ENCODE measurements around the gene PDE9A. TPM values are rescaled to one million over a fixed set of nuclear protein-coding genes. Genes with fewer than 3 reads are reported as not detected.
"Not testable (repeated sequence)": the region's sequence is repeated elsewhere in the genome, so short reads cannot be mapped to it uniquely, and the experiment has no call there.

PDE9A gene
- total RNA-seq, 1 donor from 2014 or later: 0.41 TPM

DNA sequence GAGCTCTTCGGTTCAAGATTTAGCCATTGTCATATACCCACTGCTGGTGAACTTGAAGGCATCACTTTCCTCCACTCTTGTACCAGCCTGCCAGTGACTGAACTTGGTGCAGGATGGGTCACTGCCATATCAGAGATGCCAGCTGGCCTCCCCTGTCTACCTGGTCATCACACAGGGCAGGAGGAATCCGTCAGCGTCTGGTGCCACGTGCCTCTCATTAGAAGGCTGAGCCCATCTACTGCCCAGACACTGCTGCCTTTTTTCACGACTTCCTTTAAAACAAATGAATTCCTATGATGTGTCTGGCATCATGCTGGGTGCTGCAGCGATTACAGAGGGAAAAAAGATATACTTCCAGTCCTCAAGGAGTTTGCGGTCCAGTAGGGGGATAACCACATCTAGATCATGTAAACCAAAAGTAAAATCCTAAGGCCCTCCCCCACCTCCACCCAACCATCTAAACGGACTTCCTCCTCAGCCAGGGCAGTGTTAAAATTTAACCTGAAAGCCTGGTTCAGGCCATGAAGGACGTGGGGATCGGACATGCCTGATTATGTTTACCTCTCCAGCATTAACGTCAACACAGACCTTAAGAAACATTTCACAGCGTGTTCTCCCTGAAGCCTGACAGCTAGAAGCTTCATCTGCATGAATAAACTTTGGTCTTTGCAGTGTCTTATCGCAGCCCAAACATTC, 29.2 kb upstream of the PDE9A start:
- DNase-seq (ENCODE audit: extremely low read depth, low read depth, low spot score): no peak

DNA sequence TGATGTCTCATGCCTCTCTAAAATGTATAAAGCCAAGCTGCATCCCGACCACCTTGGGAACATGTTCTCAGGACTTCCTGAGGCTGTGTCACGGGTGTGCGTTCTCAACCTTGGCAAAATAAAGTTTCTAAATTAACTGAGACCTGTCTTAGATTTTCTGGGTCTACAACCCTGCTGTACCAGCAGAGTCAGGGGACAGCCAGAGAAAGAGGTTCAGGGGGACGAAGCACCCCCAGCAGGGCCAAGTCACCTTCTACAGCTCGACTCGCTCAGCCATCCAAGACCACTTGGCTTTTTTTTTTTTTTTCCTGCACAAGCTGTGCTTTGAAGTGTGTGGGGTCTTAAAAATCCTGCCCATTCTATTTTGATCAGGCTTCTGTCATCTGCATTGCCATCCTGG, 28.5 kb upstream of the PDE9A start:
- no peak for DNase-seq (ENCODE audit: extremely low read depth, low read depth, low spot score)

DNA sequence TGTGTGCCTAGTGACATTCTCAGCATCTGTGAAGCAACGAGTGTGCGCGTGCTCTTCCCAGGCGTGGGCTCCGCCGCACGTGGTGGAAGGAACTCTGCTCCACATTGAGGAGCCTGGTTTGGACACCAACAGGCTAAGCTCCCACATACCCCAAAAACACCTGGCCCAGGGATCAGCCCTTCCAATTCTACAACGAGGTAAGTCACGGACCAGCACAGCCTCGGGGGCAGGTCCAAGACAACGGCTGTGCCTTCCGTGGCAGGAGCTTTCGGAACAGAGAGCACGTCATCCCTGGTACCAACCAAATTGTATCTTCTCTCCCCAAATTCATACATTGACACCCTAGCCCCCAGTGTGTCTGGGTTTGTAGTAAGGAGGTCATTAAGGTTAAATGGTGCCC, 27.2 kb upstream of the PDE9A start:
- no peak for DNase-seq (ENCODE audit: extremely low read depth, low read depth, low spot score)

DNA sequence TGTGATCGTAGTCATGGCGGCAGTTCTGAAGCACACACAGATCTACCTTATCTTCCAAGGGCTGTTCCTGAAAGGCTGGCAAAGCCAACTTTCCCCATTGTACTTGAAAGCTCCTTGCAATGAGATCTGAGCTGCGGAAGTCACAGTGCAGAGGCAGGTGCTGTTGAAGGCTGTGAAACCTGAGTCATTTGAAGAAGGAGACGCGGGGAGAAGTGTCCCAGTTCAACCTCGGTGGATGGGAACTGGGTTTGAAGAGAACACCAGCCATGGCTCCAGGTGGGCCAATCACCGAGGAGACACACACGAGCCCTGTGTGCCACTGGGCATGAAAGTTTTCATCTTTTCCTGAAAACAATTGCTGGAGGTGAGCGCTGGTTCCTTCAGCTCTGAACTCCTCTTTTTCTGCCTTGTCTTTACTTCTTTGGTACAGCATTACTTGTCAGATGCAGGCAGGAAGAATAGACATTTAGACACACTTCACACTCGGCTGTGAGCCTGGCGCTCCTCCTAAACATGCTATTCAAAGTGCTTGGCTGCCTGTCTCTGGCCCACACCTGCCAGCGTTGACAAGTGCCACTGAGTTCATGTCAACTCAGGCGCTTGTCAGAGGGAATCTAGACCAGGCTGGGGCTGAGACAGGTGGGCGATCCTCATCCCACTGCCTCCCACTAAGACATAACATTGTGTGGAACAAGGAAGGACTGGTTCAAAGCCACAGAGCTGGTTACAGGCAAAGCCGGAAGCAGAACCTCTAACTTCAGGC, 25.7 kb upstream of the PDE9A start:
- DNase-seq (ENCODE audit: extremely low read depth, low read depth, low spot score): no peak

DNA sequence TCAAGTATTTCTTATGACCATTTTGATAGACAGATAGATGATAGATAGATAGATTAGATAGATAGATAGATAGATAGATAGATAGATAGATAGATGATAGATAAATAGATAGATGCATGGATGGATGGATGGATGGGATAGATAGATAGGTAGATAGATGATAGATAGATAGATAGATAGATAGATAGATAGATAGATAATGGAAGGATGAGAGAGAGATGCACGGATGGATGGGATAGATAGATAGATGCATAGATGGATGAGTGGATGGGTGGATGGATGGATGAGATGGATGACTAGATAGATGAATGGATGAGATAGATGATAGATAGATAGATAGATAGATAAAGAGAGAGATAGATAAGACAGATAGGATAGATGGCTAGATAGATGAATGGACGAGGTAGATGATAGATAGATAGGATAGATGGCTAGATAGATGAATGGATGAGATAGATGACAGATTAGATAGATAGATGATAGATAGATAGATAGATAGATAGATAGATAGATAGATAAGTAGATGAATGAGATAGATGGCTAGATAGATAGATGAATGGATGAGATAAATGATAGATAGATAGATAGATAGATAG, 24.9 kb upstream of the PDE9A start:
- DNase-seq (ENCODE audit: extremely low read depth, low read depth, low spot score): not testable (repeated sequence)

DNA sequence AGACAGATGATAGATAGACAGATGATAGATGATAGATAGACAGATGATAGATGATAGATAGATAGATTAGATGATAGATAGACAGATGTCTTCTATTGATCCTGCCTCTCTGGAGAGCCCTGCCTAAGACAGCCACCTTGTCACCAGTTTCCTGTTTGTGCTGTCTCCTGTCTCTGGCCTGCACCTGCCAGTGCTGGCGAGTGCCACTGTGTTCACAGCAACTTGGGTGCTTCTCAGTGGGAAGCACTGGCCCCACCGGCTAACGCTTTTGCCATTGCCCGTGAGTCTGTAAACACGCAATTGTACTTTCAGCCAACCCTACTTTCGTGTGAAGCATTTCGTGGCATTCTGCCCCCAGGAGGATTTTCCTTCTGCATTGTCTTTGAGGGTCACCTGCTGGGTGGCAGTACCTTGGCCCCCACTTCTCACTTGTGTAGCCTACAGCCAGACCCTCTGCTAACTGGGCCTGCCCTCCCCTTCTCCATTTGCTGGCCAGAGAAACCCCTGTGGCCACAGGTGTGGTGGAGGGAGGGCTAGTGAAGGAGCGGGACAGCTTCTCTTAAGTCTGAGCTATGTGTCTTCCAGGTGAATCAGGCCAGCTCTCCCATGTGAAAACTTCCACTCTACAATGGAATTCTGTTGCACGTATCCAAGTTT, 23.4 kb upstream of the PDE9A start:
- no peak for DNase-seq (ENCODE audit: extremely low read depth, low read depth, low spot score)

DNA sequence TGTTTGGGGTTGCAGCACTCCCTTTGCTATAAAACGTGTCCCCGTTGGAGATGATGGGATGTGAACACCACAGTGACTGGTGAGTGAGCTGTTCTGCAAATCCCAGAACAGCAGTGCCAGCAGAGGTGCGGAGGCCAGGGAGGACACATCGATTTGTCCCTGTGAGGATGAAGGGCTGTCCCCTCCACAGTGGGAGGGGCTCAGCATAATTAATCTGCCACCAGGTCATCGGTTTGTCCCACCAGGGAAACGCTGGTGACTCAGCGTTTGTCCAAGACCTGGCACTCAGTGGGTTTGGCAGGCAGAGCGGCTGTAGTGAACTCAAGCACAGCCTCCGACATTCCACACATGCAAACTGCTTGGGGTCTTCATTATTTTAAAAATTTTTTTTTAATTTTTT, 22.8 kb upstream of the PDE9A start:
- no peak for DNase-seq (ENCODE audit: extremely low read depth, low read depth, low spot score)

DNA sequence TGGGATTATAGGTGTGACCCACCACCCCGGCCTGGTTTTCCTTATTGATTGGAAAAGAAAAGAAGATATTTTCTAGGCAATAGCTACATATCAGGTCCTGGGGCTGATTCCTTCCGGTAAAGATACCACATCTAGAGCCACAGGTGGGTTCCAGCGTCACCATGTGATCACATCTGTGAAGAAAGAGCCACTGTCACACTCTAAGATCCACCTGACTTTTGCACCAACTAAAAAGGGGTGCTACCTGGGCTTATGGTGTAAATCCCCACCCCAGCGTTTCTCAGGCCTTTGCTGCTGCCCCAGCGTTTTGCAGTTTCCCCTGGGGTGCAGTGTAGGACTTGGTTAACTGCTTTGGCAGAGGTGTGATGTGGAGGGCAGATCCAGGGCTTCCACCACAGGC, 22.3 kb upstream of the PDE9A start:
- DNase-seq (ENCODE audit: extremely low read depth, low read depth, low spot score): no peak

DNA sequence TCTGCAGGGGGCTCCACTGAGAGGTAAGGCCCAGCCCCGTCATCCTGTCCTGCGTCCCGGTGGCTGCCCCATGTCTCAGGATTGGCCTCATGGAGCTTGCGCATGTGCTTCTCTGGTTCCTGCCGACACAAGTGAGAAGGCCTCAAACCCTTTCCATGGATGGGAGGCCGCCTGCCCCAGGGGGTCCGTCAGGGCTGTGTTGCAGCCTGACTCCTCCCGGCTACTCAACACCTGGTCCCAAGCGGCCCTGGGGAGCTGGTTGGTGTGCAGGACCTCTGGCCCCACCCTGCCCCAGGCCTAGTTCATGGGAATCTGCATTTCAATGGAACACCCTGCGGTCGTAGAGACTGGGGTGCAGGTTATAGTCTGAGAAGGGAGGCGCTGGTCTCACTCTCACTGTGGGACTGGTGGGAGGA, 21.1 kb upstream of the PDE9A start:
- no peak for DNase-seq (ENCODE audit: extremely low read depth, low read depth, low spot score)

DNA sequence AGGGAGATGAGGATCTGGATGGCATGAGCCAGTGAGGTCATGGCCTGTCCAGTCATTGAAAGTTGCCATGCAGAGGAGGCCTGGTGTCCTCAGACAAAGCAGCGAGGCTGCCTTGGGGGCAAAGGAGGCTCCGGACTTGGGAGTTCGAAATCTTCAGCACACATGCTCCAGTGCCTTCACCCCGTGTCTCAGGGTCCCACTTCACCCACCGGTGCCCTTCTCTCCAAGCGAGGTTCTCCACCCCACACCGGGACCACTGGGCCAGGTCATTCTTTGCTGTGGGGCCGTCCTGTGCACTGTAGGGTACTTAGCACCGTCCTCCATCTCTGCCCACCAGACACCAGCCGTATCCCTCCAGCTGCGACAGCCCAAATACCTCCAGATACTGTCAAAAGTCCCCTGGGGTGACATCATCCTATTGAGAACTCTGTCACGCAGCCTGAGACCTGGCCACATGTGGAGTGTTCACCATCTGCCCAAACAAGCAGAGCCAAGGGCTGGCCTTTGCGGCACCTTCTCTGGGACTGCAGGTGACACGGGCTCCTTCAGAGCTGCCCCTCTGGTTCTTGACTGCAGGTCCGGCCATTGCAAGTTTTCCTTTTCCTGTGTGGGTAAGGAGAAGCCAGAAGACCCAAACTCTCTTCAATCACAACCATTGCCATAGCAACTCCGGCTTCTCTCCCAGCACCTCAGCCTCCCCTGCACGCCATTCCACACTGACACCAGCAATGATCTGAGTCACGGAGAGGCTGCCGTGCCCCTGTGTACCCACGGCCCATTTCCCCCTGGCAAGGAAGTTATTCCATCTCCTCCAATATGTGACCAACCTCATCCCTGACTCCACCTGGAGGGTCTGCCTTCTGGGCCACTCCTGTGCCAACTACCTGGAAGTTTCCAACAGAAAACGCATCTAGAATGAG, 20.4 kb upstream of the PDE9A start:
- DNase-seq (ENCODE audit: extremely low read depth, low read depth, low spot score): no peak

DNA sequence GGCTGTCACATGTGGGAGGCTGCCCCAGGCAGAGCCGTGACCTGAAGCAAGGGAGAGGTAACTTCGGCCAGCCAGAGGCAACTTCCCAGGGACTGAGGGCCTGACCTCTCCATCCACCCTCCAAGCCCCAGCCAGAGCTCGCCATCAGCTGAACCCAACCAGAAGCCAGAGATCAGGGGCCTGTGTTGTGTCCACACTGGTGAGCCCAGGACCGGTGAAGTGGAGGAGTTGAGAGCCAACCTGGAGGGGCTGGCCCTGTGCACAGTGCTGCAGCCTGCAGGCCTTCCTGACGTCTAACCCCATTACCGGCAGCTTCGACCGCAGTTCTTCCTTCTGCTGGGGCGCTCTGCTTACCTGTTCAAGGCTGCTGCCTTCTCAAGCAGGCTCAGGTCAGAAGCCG, 19.6 kb upstream of the PDE9A start:
- no peak for DNase-seq (ENCODE audit: extremely low read depth, low read depth, low spot score)

DNA sequence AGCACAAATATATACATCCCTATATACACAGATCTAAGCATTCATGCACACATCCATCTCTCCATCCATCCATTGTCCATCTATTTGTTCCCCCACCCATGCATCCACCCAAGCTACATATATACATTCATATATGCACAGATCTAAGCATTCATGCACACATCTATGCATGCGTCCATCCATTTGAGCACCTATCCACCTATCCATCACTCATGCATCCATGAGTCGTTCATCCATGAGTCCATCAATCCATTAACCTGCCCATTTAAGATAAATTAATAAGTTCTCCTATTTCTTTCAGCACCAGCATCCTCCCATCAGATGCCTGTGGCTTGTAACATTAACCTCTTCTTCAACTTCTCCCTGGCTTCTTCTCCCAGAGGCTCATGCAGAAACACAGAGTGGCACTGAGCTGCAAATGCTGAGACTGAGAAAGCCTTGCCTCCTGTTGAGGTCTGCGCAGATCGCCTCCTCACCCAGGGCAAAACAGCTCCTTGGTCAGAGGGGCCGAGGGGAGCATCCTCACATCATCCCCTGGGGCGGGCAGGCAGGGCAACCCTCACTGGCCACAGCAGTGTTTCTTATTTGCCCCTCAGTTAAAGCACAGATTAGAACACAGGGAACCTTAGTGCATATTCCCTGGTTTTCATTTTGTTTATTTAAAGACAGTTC, 17.4 kb upstream of the PDE9A start:
- no peak for DNase-seq (ENCODE audit: extremely low read depth, low read depth, low spot score)

DNA sequence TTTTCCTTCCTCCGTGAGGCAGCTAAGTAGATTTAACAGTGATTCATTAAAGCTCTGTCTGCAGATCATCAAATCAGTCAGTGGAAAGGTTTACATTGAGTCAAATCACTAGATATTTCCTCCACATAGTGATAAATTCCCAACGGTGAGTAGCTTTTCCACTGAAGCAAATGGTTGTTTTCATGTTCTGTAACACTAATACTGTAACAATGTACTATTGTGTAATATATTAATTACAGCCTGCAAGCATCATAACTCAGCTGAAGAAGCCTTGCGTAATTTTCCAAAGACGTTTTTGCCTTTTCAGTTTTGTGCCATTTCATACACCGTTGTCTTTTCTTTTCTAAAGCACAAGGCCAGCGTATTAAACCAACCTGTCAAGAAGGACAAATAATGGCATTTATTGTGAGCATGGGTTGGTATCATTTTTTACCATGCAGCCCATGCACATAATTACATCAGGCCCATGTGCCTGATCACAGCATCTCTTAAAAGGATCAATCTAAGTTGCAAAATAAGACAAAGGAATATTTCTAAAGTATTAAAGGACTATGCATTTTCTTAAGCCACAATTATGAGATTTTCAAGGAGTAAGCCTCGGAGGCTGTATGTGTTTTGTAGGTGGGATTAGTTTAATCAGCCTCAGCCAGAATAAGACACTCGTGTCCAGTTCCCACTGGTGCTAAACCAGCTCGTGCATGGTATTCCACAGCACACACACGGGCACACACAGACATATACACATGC, 16.7 kb upstream of the PDE9A start:
- DNase-seq (ENCODE audit: extremely low read depth, low read depth, low spot score): no peak

DNA sequence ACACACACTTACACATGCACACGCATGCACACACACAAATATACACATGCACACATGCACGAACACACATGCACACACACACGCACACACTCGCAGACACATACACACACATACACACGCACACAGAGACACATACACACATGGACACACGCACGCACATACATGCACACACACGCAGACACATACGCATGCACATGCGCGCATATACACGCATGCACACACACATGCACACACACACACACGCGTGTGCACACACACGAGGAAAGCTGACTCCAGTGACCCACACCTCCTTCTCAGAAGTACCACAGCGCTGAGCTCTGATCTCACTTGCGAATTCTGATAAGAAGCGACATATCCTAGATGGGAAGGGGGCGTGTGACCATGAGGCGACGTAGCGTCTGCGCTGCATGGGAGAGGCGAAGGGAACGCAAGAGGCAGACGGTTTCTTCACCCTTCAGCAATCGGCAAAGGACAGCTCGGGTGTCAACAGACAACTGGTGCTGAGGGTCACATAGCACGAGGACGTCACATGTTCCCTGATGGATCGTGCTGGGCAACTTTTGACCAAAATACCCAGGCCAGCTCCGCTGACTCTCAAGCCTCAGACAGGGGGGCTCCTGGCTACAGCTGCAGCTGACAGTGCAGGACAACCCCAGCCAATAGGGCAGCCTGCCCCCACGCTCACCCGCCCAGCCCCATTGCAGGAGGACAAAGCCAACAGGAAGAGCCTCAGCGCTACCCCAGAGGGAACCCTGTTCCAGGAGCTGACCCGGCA, 16.0 kb upstream of the PDE9A start:
- DNase-seq (ENCODE audit: extremely low read depth, low read depth, low spot score): no peak

DNA sequence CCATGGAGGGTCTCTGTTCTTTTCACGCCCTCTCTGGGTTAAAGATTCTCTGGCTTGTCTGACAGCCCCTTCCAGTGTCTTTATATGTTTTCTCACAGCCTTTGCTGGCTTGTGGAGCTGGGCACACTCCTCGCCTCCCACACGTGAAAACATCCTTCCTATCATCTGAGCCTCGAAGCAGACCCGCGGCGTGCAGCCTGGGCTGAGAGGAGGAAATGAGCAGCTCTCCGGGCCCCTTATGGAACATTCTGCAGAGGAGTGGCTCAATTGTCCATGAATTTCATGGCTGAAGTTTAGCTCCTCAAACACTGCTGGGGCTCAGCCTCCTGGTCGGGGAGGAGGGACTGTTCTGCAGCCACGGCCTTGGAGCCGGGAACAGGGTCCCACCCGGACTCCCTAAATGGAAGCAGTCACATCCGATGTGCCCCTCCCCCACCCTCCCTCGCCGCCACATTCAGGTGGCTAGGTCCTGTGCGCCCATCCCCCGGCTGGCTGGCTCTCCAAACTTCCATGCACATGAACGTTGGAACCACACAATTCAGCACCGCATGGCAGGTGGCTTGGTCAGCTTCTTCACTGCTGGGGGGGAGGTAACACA, 15.1 kb upstream of the PDE9A start:
- DNase-seq (ENCODE audit: extremely low read depth, low read depth, low spot score): no peak

DNA sequence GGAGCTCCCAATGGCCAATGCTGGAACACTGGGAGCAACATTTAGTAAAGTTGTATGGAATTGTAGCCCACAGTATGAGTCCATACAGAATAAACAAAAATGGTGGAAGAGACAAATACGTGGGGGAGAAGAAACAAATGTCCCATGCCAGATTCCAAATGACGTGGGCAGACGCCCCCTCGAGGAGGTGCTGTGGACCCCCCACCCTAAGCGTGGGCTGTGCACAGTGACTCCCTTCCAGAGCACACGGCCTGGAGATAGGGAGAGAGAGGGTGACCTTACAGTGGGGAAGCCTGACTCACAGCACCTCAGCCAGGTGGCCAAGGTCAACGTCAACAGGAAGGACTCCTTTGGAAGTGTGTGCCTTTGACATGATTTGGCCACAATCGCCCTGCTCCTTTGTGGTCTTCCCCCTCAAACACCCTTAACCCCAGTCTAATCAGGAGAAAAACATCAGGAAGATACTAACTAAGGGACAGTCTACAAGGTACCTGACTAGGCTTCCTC, 13.7 kb upstream of the PDE9A start:
- no peak for DNase-seq (ENCODE audit: extremely low read depth, low read depth, low spot score)

DNA sequence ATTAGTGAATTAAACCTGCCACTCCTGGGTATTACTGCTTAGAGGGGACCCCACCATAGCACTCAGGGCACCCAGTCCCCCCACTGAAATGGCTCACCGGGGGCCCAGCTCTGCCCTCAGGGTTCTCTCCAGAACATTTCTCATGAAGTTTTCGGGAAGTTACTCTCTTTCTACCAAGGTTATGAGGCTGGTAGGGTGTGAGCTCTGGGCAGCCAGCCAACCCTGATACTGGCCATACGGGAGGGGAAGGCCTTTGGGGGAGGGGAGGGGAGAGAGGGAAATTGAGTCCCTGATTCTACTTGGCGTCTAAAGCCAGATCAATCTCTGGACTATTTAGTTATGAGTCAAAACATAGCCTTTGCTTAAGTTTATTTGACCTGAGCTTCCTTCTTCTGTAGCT, 12.9 kb upstream of the PDE9A start:
- no peak for DNase-seq (ENCODE audit: extremely low read depth, low read depth, low spot score)

Data from glomerular endothelial cell (primary cell).